Ovary (tissue), 3 donors: ENCODE measurements around the gene PRRT3.

ENCODE experiments used
- POLR2A ChIP-seq: fragments of 450-650 bp; IDR thresholded peaks from one replicate; pipeline ENCODE4 v1.6.1; 2017; ENCODE audit warnings: antibody characterized with exemption, mild to moderate bottlenecking, moderate library complexity
- TF ChIP-seq, protein P1 (sequence below), 3 donors: fragments of 450-650 bp in 2 of 3; fragments of 200-600 bp in 1 of 3; IDR thresholded peaks; one replicate each; pipeline versions ENCODE4 v1.5.1 to v1.8.0; 2016 to 2022; ENCODE audit warnings: antibody characterized with exemption in 3 of 3, mild to moderate bottlenecking in 1 of 3
- donor health status: DM: no; HTN: no; CAD: no.

DNA sequence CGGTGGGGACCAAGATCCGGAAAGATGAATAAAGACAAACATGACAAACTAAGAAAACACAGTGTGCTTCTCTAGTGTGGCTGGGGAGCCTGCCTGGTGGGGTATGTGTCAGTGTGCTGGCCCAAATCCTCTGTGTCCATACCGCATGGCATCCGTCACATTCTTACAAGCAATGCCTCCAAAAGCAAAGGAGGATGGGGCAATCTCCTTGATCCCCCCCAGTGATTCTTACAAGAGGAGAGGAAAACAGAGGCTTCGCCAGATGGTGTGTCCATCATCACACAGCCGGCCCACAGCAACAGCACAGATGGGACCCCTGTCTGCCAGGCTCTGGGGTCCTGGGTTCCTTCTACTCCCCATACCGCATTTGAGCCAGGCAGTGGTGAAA lies 35.9 kb downstream of the PRRT3 start:
- TF ChIP-seq POLR2A = no peak
- TF ChIP-seq, protein P1, sequence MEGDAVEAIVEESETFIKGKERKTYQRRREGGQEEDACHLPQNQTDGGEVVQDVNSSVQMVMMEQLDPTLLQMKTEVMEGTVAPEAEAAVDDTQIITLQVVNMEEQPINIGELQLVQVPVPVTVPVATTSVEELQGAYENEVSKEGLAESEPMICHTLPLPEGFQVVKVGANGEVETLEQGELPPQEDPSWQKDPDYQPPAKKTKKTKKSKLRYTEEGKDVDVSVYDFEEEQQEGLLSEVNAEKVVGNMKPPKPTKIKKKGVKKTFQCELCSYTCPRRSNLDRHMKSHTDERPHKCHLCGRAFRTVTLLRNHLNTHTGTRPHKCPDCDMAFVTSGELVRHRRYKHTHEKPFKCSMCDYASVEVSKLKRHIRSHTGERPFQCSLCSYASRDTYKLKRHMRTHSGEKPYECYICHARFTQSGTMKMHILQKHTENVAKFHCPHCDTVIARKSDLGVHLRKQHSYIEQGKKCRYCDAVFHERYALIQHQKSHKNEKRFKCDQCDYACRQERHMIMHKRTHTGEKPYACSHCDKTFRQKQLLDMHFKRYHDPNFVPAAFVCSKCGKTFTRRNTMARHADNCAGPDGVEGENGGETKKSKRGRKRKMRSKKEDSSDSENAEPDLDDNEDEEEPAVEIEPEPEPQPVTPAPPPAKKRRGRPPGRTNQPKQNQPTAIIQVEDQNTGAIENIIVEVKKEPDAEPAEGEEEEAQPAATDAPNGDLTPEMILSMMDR (IDR thresholded peaks at IDR 0.05) = no peak
